Prostate gland (tissue), 2 donors: ENCODE measurements around the gene PRMT5.

Experiments
- CTCF ChIP-seq, 4 experiments: fragments of 200-600 bp in 2 of 4; fragments of 450-650 bp in 2 of 4; sonication (generic) in 2 of 4; IDR thresholded peaks; 1 replicate in 3 of 4; 2 replicates in 1 of 4; pipeline ENCODE4 v1.5.1; 2016 to 2019; ENCODE audit warnings: antibody characterized with exemption in 4 of 4, mild to moderate bottlenecking in 2 of 4, moderate library complexity in 2 of 4
- POLR2A ChIP-seq: fragments of 450-650 bp; IDR thresholded peaks from one replicate; pipeline ENCODE4 v1.6.1; 2016; ENCODE audit warnings: antibody characterized with exemption, mild to moderate bottlenecking
- POLR2AphosphoS5 ChIP-seq: sonication (generic); formaldehyde crosslinking; IDR thresholded peaks from one replicate; pipeline ENCODE4 v1.6.1; 2017; ENCODE audit warnings: antibody characterized with exemption

- no peak for TF ChIP-seq CTCF (IDR thresholded peaks at IDR 0.05)
- TF ChIP-seq POLR2A = no peak
- TF ChIP-seq POLR2AphosphoS5 = no peak
Measured at GRCh38 chr14:22923746-22924145, 5.4 kb downstream of the PRMT5 start.
